HepG2 (cell line): ENCODE data around the gene CERS6. TPM values are rescaled to one million over a fixed set of nuclear protein-coding genes. Genes with fewer than 3 reads are reported as not detected.
A peak's percentile ranks its signal among the peaks of the same experiment; 100 is the strongest.

ENCODE experiments used
- DMAP1 ChIP-seq: IDR thresholded peaks from 2 replicates; pipeline ENCODE4 v1.6.1; 2016
- EED ChIP-seq: sonication (generic); formaldehyde crosslinking; IDR thresholded peaks from 2 replicates; pipeline ENCODE4 v1.5.0; 2020; ENCODE audit warnings: mild to moderate bottlenecking, missing genetic modification reagents
- FIP1L1 ChIP-seq: fragments of 200-400 bp; formaldehyde crosslinking; IDR thresholded peaks from 2 replicates; pipeline ENCODE4 v1.6.1; 2018; ENCODE audit warnings: low read depth, mild to moderate bottlenecking, low read length, moderate library complexity, borderline replicate concordance; ENCODE audit not compliant: insufficient read depth
- FOSL1 ChIP-seq: sonication (generic); formaldehyde crosslinking; IDR thresholded peaks from 2 replicates; pipeline ENCODE4 v1.9.0; 2021; ENCODE audit warnings: missing genetic modification reagents, borderline replicate concordance
- GLMP ChIP-seq: sonication (generic); formaldehyde crosslinking; IDR thresholded peaks from 2 replicates; pipeline ENCODE4 v1.9.0; 2021; ENCODE audit warnings: missing genetic modification reagents, mild to moderate bottlenecking, borderline replicate concordance
- MAZ ChIP-seq, 2 experiments: sonication (generic) in 1 of 2; formaldehyde crosslinking in 1 of 2; IDR thresholded peaks; 2 replicates each; pipeline versions ENCODE4 v1.5.0 to v1.6.1; 2012 to 2020; ENCODE audit warnings: low read depth in 2 of 2, mild to moderate bottlenecking in 2 of 2, borderline replicate concordance in 1 of 2, improper control_type of control experiment in 1 of 2, low read length in 1 of 2, missing genetic modification reagents in 1 of 2, moderate library complexity in 1 of 2
- NFKBIZ ChIP-seq: IDR thresholded peaks from 2 replicates; pipeline ENCODE4 v1.6.1; 2018; ENCODE audit warnings: missing genetic modification reagents, missing compliant biosample characterization
- NR2F2 ChIP-seq: IDR thresholded peaks from 2 replicates; pipeline ENCODE4 v1.6.1; 2012; ENCODE audit warnings: low read depth, inconsistent platforms, borderline replicate concordance
- RERE ChIP-seq: IDR thresholded peaks from 2 replicates; pipeline ENCODE4 v1.6.1; 2016; ENCODE audit warnings: low read depth, missing genetic modification reagents, missing compliant biosample characterization
- SMAD9 ChIP-seq: sonication (generic); formaldehyde crosslinking; IDR thresholded peaks from 2 replicates; pipeline ENCODE4 v1.5.1; 2020; ENCODE audit warnings: mild to moderate bottlenecking, missing genetic modification reagents
- SMC3 ChIP-seq: IDR thresholded peaks from 2 replicates; pipeline ENCODE4 v1.6.1; 2011; ENCODE audit warnings: low read length, improper control_type of control experiment
- SRSF4 ChIP-seq: fragments of 200-400 bp; formaldehyde crosslinking; IDR thresholded peaks from one replicate; pipeline ENCODE4 v1.6.1; 2018; ENCODE audit warnings: mild to moderate bottlenecking, low read depth, low read length, moderate library complexity; ENCODE audit not compliant: poor library complexity, severe bottlenecking
- U2AF2 ChIP-seq: fragments of 200-400 bp; formaldehyde crosslinking; IDR thresholded peaks from 2 replicates; pipeline ENCODE4 v1.6.1; 2017; ENCODE audit warnings: low read depth, mild to moderate bottlenecking, low read length
- ZBTB14 ChIP-seq: sonication (generic); formaldehyde crosslinking; IDR thresholded peaks from 2 replicates; pipeline ENCODE4 v1.4.0; 2020; ENCODE audit warnings: missing genetic modification reagents
- ZNF160 ChIP-seq: sonication (generic); formaldehyde crosslinking; IDR thresholded peaks from 2 replicates; pipeline ENCODE4 v1.8.0; 2022; ENCODE audit warnings: mild to moderate bottlenecking, inconsistent platforms, missing genetic modification reagents
- ZNF350 ChIP-seq: sonication (generic); formaldehyde crosslinking; IDR thresholded peaks from 2 replicates; pipeline ENCODE4 v1.4.0; 2020; ENCODE audit warnings: mild to moderate bottlenecking, low read depth, missing genetic modification reagents, borderline replicate concordance
- ZNF446 ChIP-seq: sonication (generic); formaldehyde crosslinking; IDR thresholded peaks from 2 replicates; pipeline ENCODE4 v1.5.0; 2020; ENCODE audit warnings: mild to moderate bottlenecking, missing genetic modification reagents
- ZNF614 ChIP-seq: IDR thresholded peaks from 2 replicates; pipeline ENCODE4 v1.6.1; 2018; ENCODE audit warnings: missing biosample characterization, missing genetic modification reagents, inconsistent platforms, borderline replicate concordance
- ZSCAN21 ChIP-seq: sonication (generic); formaldehyde crosslinking; IDR thresholded peaks from 2 replicates; pipeline ENCODE4 v1.8.0; 2022; ENCODE audit warnings: mild to moderate bottlenecking, missing genetic modification reagents, moderate library complexity, borderline replicate concordance
- polyA plus RNA-seq, 8 experiments: library from polyadenylated mRNA; depleted of rRNA in 3 of 8; stranded (reverse) in 7 of 8; unstranded in 1 of 8; fragments of >200 nt; fragmentation: Illumina TruSeq in 4 of 8; extraction: Trizol in 4 of 8; gene quantifications; 2 replicates each; pipeline versions ENCODE4 v1.2.1 to v1.2.3, GENCODE V29; 2011 to 2016; ENCODE audit warnings: low read depth in 4 of 8, missing spikeins in 1 of 8, mixed read lengths in 1 of 8; ENCODE audit not compliant: insufficient read depth in 1 of 8
- total RNA-seq, 5 experiments: library from RNA; depleted of rRNA; stranded (reverse); fragments of >200 nt; fragmentation: Illumina TruSeq; extraction: Trizol; gene quantifications; 2 replicates each; pipeline ENCODE4 v1.2.3, GENCODE V29; 2016; ENCODE audit warnings: low read depth in 1 of 5
- TF ChIP-seq, protein P1 (sequence below): sonication (generic); formaldehyde crosslinking; IDR thresholded peaks from 2 replicates; pipeline ENCODE4 v1.8.0; 2023; ENCODE audit warnings: mild to moderate bottlenecking, missing genetic modification reagents

CERS6 gene
- total and polyA plus RNA-seq, 2 of the 13 experiments (the other 11 are each of a cell fraction or from before 2014, with no cell fraction given): 10.1 to 20.3 TPM

- TF ChIP-seq, protein P1, sequence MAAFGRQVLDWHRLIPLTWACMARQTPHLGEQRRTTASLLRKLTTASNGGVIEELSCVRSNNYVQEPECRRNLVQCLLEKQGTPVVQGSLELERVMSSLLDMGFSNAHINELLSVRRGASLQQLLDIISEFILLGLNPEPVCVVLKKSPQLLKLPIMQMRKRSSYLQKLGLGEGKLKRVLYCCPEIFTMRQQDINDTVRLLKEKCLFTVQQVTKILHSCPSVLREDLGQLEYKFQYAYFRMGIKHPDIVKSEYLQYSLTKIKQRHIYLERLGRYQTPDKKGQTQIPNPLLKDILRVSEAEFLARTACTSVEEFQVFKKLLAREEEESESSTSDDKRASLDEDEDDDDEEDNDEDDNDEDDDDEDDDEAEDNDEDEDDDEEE (CRISPR knock-in tag): no peak
- TF ChIP-seq EED (CRISPR knock-in tag): no peak
- TF ChIP-seq SRSF4: no peak
- no peak for TF ChIP-seq FOSL1
- no peak for TF ChIP-seq SMC3
- TF ChIP-seq ZNF446 (CRISPR knock-in tag): no peak; the same call in 1 of the 2 replicates
- TF ChIP-seq U2AF2: no peak
- no peak for TF ChIP-seq NR2F2
- no peak for TF ChIP-seq FIP1L1
- TF ChIP-seq GLMP: no peak
- TF ChIP-seq ZNF614: 0 out of 2 replicates have a peak, but pooled peaks have one; percentile 44
- no peak for TF ChIP-seq NFKBIZ (CRISPR knock-in tag)
- no peak for TF ChIP-seq MAZ (IDR thresholded peaks at IDR 0.05; ENCODE audit: borderline replicate concordance, low read depth, low read length)
- no peak; the same call in 1 of the 2 replicates for TF ChIP-seq MAZ (CRISPR knock-in tag; IDR thresholded peaks at IDR 0.05; ENCODE audit: low read depth)
- TF ChIP-seq ZNF160 (CRISPR knock-in tag): no peak
- TF ChIP-seq DMAP1 (CRISPR knock-in tag): no peak
- no peak for TF ChIP-seq ZBTB14 (CRISPR knock-in tag)
- TF ChIP-seq SMAD9: no peak
- TF ChIP-seq ZNF350 (CRISPR knock-in tag): no peak
- TF ChIP-seq RERE (CRISPR knock-in tag): no peak
- no peak for TF ChIP-seq ZSCAN21
These were observed 1.1 kb upstream of the CERS6 start (continued) for GRCh38 chr2:168454737-168455644.
